ENCODE measurements around the gene CEP192. TPM values are rescaled to one million over a fixed set of nuclear protein-coding genes. Genes with fewer than 3 reads are reported as not detected.
A peak's percentile ranks its signal among the peaks of the same experiment; 100 is the strongest.
"Not testable (repeated sequence)": the region's sequence is repeated elsewhere in the genome, so short reads cannot be mapped to it uniquely, and the experiment has no call there.

Gene CEP192
- total RNA-seq, 1 donor from 2014 or later = 37.5 TPM

GRCh38 chr18:13086906-13087305 lies 95.7 kb downstream of the CEP192 start:
- no peaks in the 10 kb centered on the region for H3K9me3 Mint-ChIP-seq
- no peaks in the 10 kb centered on the region for H3K27me3 Mint-ChIP-seq
- no peak for TF ChIP-seq CTCF (conservative IDR thresholded peaks at IDR 0.05)

GRCh38 chr18:13095466-13095865 lies 104.3 kb downstream of the CEP192 start:
- Mint-ChIP-seq H3K4me3 (no peak overlapping the region), H3K27ac (no peak overlapping the region), H3K4me1 (ENCODE audit: unreplicated experiment) (no peaks in the 10 kb centered on the region), H3K27me3 (no peaks in the 10 kb centered on the region), H3K9me3 (no peaks in the 10 kb centered on the region), H3K36me3 (peaks cover 42% of the 10 kb centered on the region)
- no peak for DNase-seq (ENCODE audit: extremely low spot score, unreplicated experiment)
- no peak for TF ChIP-seq CTCF (conservative IDR thresholded peaks at IDR 0.05)

More at GRCh38 chr18:13086906-13087305, 95.7 kb downstream of the CEP192 start:
- Mint-ChIP-seq H3K4me3 (no peak overlapping the region), H3K36me3 (peaks cover 51% of the 10 kb centered on the region), H3K27ac (no peak overlapping the region), H3K4me1 (ENCODE audit: unreplicated experiment) (no peaks in the 10 kb centered on the region)
- no peak for DNase-seq (ENCODE audit: extremely low spot score, unreplicated experiment)

GRCh38 chr18:13096232-13096631 lies 105.1 kb downstream of the CEP192 start:
- Mint-ChIP-seq H3K9me3 (no peaks in the 10 kb centered on the region), H3K27me3 (no peaks in the 10 kb centered on the region), H3K36me3 (peaks cover 42% of the 10 kb centered on the region), H3K27ac (no peak overlapping the region), H3K4me1 (ENCODE audit: unreplicated experiment) (no peaks in the 10 kb centered on the region), H3K4me3 (no peak overlapping the region)
- TF ChIP-seq CTCF (conservative IDR thresholded peaks at IDR 0.05) = no peak
- no peak for DNase-seq (ENCODE audit: extremely low spot score, unreplicated experiment)

GRCh38 chr18:13096719-13097118 lies 105.6 kb downstream of the CEP192 start:
- H3K27me3 Mint-ChIP-seq = no peaks in the 10 kb centered on the region
- no peak for TF ChIP-seq CTCF (conservative IDR thresholded peaks at IDR 0.05)
- no peak overlapping the region for H3K27ac Mint-ChIP-seq
- no peak overlapping the region for H3K4me3 Mint-ChIP-seq
- no peaks in the 10 kb centered on the region for H3K4me1 Mint-ChIP-seq (ENCODE audit: unreplicated experiment)
- no peak for DNase-seq (ENCODE audit: extremely low spot score, unreplicated experiment)
- H3K9me3 Mint-ChIP-seq = no peaks in the 10 kb centered on the region
- H3K36me3 Mint-ChIP-seq = peaks cover 41% of the 10 kb centered on the region

- H3K27me3 Mint-ChIP-seq; H3K9me3 Mint-ChIP-seq; H3K4me1 Mint-ChIP-seq (ENCODE audit: unreplicated experiment); H3K27ac Mint-ChIP-seq; H3K4me3 Mint-ChIP-seq: not testable (repeated sequence)
- peak; percentile 60 for DNase-seq (ENCODE audit: extremely low spot score, unreplicated experiment)
- peaks cover 53% of the 10 kb centered on the region for H3K36me3 Mint-ChIP-seq
Measured at GRCh38 chr18:13098104-13098503, 106.9 kb downstream of the CEP192 start.

GRCh38 chr18:13099113-13099512 lies 108.0 kb downstream of the CEP192 start:
- DNase-seq (ENCODE audit: extremely low spot score, unreplicated experiment) = no peak
- H3K9me3 Mint-ChIP-seq = no peaks in the 10 kb centered on the region
- TF ChIP-seq CTCF (conservative IDR thresholded peaks at IDR 0.05) = no peak
- no peak overlapping the region for H3K27ac Mint-ChIP-seq
- no peaks in the 10 kb centered on the region for H3K4me1 Mint-ChIP-seq (ENCODE audit: unreplicated experiment)
- peaks cover 47% of the 10 kb centered on the region for H3K36me3 Mint-ChIP-seq
- no peak overlapping the region for H3K4me3 Mint-ChIP-seq
- no peaks in the 10 kb centered on the region for H3K27me3 Mint-ChIP-seq
